Activated CD4-positive, alpha-beta T cell treated with anti-CD3 and anti-CD28 coated beads for 24 hours (primary cell): ENCODE results near the gene IL15.

Source experiments
- DNase-seq, 2 donors: peaks; one replicate each; pipeline ENCODE4 v3.0.0-alpha.2; 2020; ENCODE audit warnings: low read depth in 2 of 2

The IL15 gene

DNA sequence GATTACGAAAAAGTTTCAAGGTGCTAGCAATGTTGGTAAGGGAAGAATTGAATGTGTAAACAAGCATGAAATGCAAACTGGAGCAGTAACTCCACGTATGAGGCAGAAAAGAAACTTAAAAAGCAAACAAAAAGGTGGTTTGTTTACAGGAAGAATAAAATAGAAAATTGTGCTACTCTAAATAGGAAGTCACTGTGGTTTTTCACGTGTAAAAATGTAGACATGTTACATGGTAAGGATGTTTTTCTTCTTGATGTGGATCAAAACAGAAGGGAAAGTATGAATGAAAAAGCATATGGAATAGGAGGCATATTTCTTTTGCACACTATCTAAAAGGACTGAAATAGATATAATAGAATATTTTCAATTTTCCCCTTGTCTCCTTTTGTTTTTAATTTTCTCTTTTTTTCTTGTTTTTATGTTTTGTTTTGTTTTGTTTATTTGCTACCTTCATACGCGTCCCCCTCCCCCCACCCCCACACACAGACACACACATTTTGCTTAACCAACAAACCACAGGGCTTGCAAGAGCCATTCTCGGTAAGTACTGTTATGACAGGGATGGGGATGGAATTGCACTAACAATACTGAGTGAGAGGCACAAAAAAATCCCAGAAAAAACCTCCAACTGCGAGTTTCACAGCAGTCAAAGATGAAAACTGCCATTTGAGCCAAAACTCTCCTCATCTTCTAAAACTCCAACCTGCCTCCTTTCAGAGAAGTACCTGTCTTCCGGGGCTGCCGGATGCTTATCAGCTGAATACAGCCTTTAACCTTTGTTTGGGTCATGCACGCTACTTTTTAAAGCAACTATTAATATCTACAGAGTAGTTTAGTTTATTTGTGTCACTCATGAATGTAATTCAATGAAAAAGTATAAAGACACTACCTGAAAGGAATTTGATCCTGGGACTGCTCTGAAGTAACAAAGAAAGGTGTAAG is 135.8 kb downstream of the IL15 start:
- DNase-seq: no peak

DNA sequence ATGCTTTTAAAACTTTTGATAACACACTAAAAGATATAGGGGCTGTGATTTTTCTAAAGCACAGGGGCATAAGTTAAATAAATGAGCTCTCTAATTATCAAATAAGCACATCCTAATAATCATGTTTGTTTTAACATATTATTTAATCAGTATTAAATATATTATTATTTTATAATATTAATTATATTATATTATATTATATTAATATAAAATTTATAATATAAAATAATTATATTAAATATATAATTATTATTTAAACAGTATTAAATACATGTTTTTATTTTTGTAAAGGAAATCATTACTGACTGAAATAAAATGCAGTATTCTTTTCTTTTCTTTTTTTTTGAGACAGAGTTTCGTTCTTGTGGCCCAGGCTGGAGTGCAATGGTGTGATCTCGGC is 136.5 kb downstream of the IL15 start:
- DNase-seq: no peak

GRCh38 chr4:141782205-141782604 is 145.8 kb downstream of the IL15 start:
- DNase-seq: no peak
